GM06990 (cell line): Measurements from ENCODE around the gene TNFRSF21.
"Not testable (repeated sequence)": the region's sequence is repeated elsewhere in the genome, so short reads cannot be mapped to it uniquely, and the experiment has no call there.

Experiments
- DNase-seq: peaks from one replicate; pipeline ENCODE4 v3.0.0-alpha.2; 2011; ENCODE audit not compliant: insufficient read length; ENCODE audit errors: extremely low read depth
- H3K27me3 ChIP-seq: replicated peaks from 2 replicates; pipeline ENCODE4 v1.6.0; 2011; ENCODE audit warnings: low read length; ENCODE audit not compliant: control insufficient read depth, insufficient read depth
- H3K36me3 ChIP-seq: 2 replicates; pipeline ENCODE4 v1.5.1; 2011; ENCODE audit warnings: low read length; ENCODE audit not compliant: control insufficient read depth, insufficient read depth
- H3K4me3 ChIP-seq: replicated peaks from 2 replicates; pipeline ENCODE4 v1.5.1; 2011; ENCODE audit warnings: low read depth, mild to moderate bottlenecking, control low read depth, low read length
- CTCF ChIP-seq: IDR thresholded peaks from 2 replicates; pipeline ENCODE4 v1.5.1; 2011; ENCODE audit warnings: low read length, control low read depth, mild to moderate bottlenecking, inconsistent platforms; ENCODE audit not compliant: insufficient read depth, poor library complexity, severe bottlenecking

TNFRSF21 gene

GRCh38 chr6:47234266-47234933 lies 75.3 kb downstream of the TNFRSF21 start:
- Histone ChIP-seq H3K36me3 (no peaks in the 10 kb centered on the region), H3K4me3 (no peak overlapping the region), H3K27me3 (no peaks in the 10 kb centered on the region)
- DNase-seq: no peak
- no peak for TF ChIP-seq CTCF

- H3K4me3 ChIP-seq: no peak overlapping the region
- no peaks in the 10 kb centered on the region for H3K27me3 ChIP-seq
- no peaks in the 10 kb centered on the region for H3K36me3 ChIP-seq
- DNase-seq: no peak
- TF ChIP-seq CTCF: no peak
Observed at GRCh38 chr6:47231151-47231550, 78.6 kb downstream of the TNFRSF21 start.

GRCh38 chr6:47230579-47230978 lies 79.1 kb downstream of the TNFRSF21 start:
- Histone ChIP-seq H3K36me3 (no peaks in the 10 kb centered on the region), H3K27me3 (no peaks in the 10 kb centered on the region), H3K4me3 (no peak overlapping the region)
- DNase-seq: no peak
- TF ChIP-seq CTCF: no peak

- H3K27me3 ChIP-seq: no peaks in the 10 kb centered on the region
- no peaks in the 10 kb centered on the region for H3K36me3 ChIP-seq
- no peak for DNase-seq
- TF ChIP-seq CTCF: no peak
- no peak overlapping the region for H3K4me3 ChIP-seq
Observed at GRCh38 chr6:47229255-47229654, 80.5 kb downstream of the TNFRSF21 start.

GRCh38 chr6:47228093-47228492 lies 81.6 kb downstream of the TNFRSF21 start:
- not testable (repeated sequence) for H3K4me3 ChIP-seq, H3K27me3 ChIP-seq, H3K36me3 ChIP-seq, DNase-seq

GRCh38 chr6:47223251-47223650 lies 86.5 kb downstream of the TNFRSF21 start:
- not testable (repeated sequence) for H3K27me3 ChIP-seq, H3K36me3 ChIP-seq, DNase-seq, H3K4me3 ChIP-seq

- Histone ChIP-seq H3K4me3 (no peak overlapping the region), H3K36me3 (no peaks in the 10 kb centered on the region), H3K27me3 (no peaks in the 10 kb centered on the region)
- no peak for DNase-seq
- TF ChIP-seq CTCF: no peak
Observed at GRCh38 chr6:47221565-47221964, 88.1 kb downstream of the TNFRSF21 start.
